ENCODE results near the gene EEF1AKMT3. TPM values are rescaled to one million over a fixed set of nuclear protein-coding genes. Genes with fewer than 3 reads are reported as not detected.
"Not testable (repeated sequence)": the region's sequence is repeated elsewhere in the genome, so short reads cannot be mapped to it uniquely, and the experiment has no call there.

Gene EEF1AKMT3
- total RNA-seq, 1 donor from 2014 or later = 4.3 TPM

DNA sequence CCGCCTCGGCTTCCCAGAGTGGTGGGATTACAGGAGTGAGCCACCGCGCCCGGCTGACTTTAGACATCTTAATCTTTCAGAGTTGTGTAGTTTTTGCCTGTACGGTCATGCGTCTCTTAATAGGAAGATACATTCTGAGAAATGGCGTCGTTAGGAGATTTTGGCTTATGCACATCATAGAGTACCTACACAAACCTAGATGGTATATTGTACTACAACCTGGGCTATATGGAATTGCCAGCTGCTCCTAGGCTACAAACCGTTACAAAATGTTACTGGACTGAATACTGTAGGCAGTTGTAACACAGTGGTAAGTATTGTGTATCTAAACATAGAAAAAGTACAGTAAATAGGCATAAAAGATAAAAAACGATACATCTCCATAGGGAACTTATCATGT, 11.4 kb downstream of the EEF1AKMT3 start:
- no peak for DNase-seq

DNA sequence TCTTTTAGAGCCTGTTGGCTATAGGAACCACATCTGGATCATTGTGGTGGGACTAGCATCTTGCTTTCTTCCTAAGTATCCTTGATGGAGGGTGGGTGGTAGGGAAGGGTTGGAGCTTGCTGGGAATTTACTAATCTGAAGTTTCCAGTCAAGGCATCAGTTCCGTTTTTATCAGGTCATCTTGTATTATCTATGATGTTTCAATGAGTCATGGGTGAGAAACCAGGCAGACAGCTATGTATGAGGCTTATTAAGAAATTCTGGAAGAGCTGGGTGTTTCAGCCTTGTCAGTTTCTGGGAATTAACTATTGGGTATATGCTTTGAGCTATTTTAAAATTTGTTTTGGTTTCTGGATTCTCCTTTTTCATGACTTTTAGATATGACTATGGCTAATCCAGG, 21.5 kb downstream of the EEF1AKMT3 start:
- DNase-seq = peak; percentile 19

DNA sequence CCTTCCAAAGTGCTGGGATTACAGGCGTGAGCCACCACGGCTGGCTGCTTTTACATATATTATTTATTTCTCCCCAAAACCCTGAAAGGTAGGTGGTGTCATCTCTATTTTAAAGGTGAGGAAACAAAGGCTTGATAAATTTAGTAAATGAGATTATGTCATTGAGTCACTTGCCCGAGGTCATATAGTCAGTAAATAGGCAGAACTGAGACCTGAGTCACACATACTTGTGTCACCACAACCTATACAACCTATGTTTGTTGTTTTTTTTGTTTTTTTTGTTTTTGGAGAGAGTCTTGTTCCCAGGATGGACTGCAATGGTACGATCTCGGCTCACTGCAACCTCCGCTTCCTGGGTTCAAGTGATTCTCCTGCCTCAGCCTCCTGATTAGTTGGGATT, 22.9 kb downstream of the EEF1AKMT3 start:
- DNase-seq = no peak

DNA sequence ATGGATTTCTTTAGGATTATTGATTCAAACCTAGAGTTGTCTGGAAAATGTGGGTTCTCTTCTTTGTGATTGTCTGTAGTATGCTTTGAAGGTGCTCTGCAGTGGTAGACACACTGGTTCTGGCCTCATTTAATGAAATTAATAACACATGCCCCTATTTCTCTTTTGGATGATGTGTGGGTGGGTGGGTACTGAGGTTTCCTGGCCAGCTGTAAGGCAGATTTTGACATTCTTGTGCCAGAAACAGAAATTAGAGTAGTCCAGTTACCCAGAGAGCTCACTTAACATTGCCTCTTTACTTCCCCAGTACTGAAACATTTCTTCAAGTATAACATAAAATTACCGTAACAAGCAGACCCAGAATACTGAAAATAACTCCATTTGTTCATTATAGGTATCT, 24.6 kb downstream of the EEF1AKMT3 start:
- DNase-seq = no peak

DNA sequence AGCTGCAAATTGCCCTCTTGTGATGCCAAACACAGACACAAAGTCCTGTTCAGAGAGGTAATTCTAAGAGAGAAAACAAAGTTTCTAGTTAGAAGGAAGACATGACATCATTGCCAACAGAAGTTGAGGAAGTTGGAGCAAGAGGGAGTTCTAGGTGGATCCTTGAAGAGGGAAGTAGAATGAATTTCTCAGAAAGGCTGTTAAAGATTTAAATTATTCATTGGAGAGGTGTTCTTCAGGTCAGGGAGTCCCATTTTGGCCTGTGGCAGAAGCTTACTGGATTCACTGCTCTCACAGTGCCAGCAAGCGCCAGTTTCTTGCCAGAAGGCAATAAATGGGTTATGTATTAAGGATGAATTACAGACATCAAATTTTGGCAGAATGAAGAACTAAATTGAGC, 25.5 kb downstream of the EEF1AKMT3 start:
- DNase-seq = no peak

DNA sequence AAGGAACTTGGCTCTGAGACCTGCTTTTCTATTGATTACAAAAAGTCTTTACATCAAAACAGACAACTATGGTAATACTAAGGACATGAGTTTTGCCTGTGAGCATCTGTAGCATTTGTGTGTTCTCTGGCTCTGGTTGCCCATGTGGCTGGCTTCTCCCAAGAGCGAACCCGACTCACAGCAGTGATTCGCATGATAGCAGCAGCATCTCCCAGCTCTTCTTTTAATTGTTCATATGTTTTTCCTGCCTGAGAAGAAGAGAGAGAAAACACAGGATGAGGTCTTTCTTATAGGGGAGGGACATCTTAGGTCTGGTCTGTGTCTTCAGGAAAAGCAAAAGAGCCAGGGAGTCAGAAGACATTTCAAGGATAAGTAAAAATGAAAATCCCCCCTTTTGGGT, 28.6 kb downstream of the EEF1AKMT3 start:
- no peak for DNase-seq

DNA sequence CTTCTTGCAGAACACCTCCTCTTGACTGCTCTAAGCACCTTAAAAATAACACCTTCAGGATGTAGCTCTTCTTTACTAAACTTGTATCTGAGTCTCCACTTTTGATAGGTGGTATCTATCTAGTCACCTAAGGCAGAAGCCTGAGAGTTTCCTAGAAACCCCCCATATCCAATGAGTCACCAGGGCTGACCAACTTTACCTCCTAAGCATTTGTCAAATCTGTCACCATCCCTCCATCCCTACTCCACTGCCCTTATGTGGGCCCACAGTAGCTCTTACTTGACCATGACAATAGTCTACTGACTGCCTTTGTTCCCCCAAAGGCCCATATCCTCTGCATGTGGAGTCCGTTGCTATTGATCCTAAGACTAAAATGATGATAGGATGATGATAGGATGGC, 30.2 kb downstream of the EEF1AKMT3 start:
- no peak for DNase-seq

DNA sequence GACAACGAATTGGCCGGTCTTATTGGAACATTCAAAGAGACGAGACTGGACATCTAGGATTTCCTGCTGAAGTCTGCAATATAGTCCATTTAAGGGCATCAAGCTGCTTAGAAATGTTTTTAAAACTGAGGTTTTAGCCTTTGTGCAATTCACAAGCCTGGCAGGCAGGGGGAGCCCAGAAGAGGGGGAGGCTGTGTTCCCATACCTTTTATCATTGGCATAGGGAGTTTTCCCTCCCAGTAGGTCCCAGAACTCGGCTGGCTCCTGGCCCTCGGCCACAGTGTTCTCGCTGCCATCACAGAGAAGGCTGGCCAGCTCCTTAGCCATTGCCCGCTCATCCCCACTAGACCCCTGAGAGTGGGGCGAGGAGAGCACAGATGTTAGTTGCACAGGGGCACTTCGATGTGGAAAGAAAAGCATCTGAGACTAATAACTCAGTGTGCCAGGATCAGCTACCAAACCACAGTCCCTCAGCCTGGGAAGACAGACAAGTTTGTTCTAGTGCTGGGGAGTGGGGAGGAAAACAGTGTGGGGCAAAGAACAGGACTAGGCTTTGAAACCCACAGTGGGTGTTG, 31.0 kb downstream of the EEF1AKMT3 start:
- DNase-seq = peak; percentile 72

DNA sequence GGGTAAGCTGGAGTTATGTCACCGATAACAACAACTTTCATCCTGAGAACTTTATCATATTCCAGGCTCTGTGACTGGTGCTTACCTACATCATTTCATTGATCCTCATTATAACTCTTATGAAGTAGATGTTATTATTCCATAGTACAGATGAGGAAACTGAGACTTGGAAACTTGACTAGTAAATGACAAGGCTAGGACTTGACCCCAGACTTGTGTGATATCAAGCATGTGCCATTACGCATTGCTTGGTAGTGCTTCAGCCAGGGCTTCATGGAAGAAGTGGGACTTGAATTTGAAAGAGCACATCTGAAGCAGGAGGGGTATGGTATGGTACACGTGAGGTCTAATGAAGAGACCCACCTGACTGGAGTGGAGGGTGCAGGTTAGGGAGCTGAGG, 34.3 kb downstream of the EEF1AKMT3 start:
- no peak for DNase-seq

DNA sequence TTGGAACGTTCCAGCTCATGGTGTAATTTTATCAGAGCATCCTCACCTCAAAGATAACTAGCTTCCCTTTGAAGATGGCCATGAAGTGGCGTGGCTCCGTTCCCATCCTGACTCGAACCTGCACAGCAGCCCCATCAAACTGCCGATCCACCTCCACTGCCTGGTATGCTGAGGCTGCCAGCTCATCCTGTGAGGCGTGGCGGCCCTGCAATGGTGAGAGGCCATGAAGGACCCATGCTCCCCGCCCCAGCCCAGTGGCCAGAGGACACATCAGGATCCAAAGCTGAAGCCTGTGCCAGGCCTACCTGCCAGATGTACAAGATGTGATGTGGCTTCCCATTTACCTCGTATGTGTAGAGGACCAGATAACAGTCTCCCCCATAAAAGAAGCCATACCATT, 34.9 kb downstream of the EEF1AKMT3 start:
- no peak for DNase-seq

DNA sequence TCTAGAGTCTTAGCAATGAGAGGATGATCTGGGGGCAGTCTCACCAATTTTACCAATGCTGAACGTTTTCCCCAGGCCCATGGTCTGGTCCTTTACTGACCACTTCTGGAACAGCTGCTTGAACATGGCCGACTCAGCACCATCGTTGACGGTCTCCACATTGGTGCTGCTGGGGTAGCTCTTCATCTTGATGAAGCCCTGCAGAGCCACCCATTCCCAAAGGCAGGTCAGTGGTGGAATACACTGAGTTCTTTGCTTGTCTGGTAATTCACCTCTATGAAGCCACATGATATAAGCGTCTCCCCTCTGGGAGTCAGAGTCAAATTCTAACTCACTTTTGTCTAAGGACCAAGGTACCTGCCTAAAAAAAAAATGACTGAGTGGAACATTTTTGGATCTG, 35.9 kb downstream of the EEF1AKMT3 start:
- DNase-seq = no peak

DNA sequence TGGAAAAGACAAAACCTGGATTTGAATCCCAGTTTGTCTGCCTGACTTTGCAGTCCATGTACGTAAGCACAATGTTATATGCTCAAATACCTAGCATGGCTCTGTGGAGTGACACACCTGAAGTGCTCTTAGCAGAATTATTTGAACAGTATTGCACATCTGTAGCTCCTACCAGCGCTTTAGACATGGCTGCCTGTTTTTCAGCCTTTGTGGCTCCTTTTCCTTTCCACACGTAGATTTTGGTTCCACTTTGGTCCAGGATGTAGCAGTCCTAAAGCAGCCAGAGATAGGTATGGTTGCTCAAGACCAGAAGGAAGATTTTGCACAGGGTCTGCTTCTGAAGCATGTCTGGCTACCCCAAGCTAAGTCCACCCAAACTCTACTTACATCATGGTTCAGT, 37.0 kb downstream of the EEF1AKMT3 start:
- DNase-seq = no peak

DNA sequence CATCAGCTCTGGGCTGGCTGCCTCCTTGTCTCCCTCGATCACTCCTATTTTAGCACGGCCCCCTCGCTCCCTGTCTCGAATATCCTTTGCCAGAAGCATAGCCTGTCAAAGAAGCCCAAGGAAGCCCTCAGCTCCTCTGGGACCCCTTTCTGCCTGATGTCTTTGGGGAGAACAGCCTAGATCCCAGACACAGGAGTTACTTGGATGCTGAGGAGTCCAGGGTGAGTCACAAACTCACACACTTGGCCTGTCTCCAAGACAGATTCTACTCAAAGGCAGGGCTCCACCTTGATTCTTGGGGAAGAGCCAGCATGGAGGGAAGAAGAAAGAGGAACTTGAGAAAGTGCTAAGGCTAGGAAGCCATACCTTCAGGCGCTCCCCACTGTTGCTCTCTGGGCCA, 38.0 kb downstream of the EEF1AKMT3 start:
- peak; percentile 36 for DNase-seq

DNA sequence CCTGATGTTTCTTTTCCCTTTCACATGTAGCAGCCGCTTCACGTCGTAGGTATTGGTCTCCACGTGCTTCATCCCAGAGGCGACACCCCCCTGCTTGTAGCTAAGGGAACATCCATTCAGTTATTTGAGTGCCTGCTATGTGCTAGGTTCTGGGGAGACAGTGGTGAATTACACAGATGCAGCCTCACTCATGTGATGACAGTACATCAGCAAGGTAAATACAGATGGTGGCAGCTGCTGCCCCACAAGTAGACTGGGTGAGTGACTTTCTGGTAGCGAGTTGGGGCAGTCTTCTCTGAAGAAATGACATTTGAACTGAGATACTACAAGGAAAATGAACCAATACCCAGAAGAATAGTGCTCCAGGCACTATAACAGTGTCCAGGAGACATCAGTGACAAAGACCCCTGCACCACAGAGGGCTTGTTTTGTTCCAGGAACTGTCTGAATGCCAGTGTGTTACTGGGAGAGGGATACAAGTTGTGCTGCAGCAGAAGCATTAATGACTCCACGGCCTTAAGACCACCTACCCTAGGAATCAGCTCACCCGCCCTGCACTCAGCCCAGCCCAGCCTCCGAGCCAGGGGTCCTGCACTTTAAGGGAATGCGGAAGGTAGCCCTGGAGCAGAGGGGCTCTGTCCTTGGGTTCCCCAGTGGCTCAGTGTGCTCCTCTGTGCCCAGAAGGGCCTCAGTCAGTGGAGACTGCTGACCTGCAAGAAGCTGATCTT, 38.8 kb downstream of the EEF1AKMT3 start:
- no peak for DNase-seq

DNA sequence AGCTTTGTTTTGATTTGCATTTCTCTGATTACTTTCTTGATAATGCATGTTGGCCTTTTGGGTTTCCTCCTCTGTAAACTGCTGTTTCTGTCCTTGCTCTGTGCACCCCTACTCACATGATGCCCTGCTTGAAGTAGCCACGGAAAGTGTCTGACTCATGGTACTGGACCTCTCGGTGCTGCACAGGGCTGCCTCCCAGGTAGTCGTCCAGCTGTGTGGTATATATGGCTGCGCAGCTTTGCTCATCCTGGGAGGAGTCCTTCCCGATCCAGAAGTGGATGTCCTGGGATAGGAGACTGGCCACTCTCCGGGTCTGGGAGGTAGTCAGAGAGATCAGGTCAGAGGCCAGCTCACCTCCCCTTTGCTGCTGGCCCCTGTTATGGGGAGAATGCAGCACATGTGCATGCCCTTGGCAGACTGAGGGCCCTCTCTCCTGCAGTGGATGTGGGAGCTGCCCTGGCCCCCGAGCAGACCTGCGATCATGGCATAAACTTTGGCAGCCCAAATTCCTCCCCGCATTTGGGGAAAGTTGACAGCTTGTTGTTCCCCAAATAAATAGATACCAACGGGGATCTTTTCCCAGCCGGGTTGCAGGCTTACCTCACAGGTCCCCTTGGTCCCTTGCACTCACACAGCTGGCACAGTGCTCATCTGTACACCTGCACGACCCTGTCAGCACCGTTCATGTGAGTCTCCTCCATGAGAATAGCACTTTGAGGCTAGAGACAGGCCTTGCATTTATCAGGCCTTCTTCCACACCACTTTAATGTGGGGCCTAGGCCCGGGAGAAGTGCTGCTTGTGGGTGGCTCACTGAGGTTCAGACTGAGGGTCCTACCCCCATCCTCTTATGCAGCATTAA, 40.9 kb downstream of the EEF1AKMT3 start:
- DNase-seq = no peak

DNA sequence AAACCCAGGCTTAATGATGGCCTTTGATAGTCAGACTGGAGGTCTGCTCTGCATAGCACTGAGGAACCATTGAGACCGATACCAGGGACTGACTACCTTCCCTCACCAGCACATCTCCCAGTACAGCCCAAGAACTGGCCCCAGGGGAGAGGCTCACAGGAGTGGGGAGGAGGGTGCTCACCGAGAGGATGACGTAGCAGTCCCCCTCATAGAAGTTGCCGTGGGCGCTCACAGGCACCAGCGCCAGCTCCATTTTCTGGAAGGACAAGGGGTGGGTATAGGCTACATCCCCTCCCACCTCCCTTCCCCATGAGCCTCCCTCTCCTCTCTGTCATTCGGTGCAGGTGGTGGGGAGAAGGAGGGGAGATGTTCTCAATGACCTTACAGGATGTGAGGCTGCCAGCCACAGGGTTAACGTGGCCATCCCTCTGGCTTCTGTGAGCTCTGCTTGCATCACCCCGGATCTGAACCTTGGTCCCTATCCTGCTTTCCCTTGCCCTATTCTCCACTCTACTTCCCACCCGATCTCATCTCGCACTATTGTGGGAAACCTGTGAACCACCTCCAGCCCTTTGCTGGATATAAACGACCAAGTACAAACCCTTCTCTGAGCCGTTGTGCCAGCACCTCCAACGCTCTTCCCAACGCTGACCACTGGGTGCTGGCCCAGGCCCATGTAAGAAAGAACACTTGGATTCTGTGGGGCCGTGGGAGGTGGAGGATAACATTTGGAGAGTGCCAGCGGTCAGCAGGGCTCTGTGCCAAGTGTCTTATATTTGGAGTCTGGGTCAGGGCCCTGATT, 41.8 kb downstream of the EEF1AKMT3 start:
- DNase-seq = no peak

DNA sequence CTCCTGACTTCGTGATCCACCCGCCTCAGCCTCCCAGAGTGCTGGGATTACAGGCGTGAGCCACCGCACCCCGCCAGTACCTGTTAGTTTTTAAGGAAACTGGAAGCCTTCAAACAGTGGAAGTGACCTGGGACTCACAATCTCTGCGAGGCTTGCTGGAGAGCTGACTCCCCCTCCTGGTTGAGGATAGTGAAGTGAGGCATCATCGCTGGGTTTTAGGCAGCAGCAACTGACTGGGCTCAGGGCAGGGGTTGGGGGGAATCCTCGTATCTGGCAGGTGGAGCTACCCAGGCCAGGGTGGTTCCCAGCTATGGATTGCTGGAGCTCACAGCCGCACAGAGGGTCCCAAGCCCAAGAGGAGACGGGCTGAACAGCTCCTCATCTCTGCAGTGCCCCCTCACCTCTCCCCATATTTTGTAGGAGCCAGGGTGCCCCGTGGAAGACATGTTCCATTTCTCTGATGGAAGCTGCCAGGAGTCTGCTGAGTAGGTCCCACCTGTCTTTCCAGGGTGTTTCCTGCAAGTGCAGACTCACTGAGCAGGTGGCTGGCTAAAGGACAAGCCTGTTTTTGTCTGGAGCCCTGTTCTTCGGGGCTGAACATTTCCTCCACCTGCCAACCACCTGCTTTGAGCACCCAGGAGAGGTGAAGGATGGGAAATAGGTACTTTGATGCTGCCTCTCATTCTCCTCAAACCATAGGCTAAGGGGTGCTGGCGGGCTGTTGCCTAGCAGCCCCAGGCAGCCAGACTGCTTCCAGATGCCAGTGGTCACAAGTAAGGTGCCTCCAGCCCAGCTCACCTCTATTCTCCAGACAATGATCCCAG, 43.0 kb downstream of the EEF1AKMT3 start:
- DNase-seq = no peak

DNA sequence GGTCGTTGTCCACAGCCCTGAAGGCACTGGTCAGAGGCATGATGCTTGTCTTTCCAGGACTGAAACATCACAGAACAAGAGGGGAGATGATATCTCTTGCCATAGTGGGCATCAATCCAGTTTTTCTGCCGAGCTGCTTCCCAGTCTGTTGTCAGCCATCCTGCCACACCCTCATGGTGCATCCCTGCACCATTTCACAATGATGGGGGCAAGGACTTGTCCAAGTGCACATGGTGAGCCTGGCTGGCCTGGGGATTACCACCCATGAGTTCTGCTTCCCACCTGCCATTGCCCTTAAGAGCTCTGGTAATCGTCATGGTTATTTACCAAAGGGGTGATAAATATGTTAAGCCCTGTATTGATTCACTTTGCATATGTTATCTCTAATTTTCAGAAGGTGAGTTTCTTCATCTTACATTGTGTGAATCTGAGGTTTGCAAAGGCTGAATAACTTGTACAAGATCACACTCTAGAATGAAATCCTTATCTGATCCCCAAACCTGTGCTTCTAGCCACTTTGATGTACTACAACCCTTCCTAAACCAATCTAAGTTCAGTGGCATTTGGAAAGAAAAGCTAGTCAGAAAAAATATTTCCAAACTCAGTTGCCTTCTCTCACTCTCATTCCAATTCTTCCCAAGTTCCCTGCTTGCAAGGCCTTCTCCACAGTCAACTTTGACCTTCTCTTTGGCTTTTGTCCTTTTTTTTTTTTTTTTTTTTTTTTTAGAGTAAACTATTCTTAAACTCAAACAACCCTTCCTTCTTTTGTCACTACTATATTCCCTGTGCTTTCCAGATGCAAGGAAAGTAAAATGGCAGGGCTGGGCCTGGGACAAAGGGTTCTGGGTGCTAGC, 43.8 kb downstream of the EEF1AKMT3 start:
- DNase-seq = no peak

DNA sequence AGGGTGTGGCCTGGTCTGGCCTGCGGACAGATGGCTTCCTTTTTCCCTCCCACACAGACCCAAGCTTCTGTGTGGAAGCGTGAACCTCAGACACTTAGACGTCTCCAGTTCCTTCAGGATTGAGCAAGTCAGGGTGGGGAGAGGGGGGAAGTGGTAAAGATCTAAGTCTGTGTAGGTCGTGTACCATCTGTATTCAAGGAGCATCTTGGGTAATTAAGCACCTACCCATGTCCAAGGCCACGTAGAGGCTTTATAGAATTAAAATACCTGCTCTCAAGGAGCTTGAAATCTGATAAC, 44.4 kb downstream of the EEF1AKMT3 start:
- DNase-seq = no peak

DNA sequence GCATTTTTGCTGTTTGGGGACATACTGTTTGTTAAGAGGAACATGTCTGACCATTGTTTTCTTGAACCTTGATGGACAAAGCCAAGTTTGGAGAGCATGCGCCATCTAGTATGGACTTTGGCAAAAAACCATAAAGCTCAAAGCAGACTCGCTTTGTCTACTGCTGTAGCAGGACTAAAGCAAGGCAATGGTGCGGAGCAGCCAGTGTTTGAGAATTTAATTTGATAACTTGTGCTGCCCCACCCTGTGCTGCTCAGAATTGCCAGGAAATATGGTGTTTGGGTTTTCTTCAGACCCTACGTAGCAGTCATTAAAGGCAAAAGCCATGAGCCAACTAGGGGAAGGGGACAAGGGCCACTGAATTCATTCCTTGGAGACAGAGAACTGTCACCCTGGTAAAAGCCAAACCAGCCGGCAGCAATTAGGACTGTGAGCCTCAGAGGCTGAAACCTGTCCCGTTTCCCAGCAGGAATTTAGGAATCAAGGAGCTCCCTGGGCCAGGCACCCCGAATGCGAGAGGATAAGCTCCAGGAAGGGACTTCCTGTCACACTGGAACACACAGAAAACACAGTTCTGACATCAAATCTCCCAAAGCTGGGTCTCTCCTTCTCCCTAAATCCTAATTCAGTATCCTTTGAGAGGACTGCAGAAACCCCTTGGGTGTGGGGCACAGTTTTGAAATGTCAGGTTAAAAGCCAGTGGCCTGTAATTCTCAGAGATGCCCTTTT, 45.0 kb downstream of the EEF1AKMT3 start:
- no peak for DNase-seq

DNA sequence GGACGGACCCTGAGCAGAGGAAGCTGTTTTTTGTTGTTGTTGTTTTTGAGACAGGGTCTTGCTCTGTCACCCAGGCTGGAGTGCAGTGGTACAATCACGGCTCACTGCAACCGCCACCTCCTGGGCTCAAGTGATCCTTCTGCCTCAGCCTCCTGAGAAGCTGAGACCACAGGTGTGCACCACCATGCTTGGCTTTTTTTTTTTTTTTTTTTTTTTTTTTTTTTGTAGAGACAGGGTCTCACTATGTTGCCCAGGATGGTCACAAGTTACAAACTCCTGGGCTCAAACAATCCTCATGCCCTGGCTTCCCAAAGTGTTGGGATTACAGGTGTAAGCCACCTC, 45.5 kb downstream of the EEF1AKMT3 start:
- DNase-seq = not testable (repeated sequence)

Measured in dermis blood vessel endothelial cell (primary cell).